ENCODE measurements around the gene OLFM3.

GRCh38 chr1:101920577-101920976 is 76.1 kb downstream of the OLFM3 start:
- TF ChIP-seq EP300 (IDR thresholded peaks at IDR 0.05) (no peak), POLR2A (IDR thresholded peaks at IDR 0.05; ENCODE audit: low read depth) (no peak), POLR2AphosphoS5 (IDR thresholded peaks at IDR 0.05) (no peak)
- TF ChIP-seq, protein P1, sequence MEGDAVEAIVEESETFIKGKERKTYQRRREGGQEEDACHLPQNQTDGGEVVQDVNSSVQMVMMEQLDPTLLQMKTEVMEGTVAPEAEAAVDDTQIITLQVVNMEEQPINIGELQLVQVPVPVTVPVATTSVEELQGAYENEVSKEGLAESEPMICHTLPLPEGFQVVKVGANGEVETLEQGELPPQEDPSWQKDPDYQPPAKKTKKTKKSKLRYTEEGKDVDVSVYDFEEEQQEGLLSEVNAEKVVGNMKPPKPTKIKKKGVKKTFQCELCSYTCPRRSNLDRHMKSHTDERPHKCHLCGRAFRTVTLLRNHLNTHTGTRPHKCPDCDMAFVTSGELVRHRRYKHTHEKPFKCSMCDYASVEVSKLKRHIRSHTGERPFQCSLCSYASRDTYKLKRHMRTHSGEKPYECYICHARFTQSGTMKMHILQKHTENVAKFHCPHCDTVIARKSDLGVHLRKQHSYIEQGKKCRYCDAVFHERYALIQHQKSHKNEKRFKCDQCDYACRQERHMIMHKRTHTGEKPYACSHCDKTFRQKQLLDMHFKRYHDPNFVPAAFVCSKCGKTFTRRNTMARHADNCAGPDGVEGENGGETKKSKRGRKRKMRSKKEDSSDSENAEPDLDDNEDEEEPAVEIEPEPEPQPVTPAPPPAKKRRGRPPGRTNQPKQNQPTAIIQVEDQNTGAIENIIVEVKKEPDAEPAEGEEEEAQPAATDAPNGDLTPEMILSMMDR (IDR thresholded peaks at IDR 0.05), result no peak

Measured in esophagus muscularis mucosa (tissue), 4 donors.